Loucy (cell line): ENCODE results near the gene HOTAIR.

Experiments used
- H2AFZ ChIP-seq: fragments of 200-600 bp; sonication (generic); 2 replicates; pipeline ENCODE4 v1.6.0; 2016; ENCODE audit warnings: antibody characterized with exemption, mild to moderate bottlenecking, low read length, moderate library complexity
- H3F3A ChIP-seq: fragments of 200-600 bp; 2 replicates; pipeline ENCODE4 v1.6.0; 2016; ENCODE audit warnings: antibody characterized with exemption, low read depth, mild to moderate bottlenecking
- H3K27me3 ChIP-seq: fragments of 200-600 bp; sonication (generic); 2 replicates; pipeline ENCODE4 v1.6.1; 2014; ENCODE audit warnings: low read length, mild to moderate bottlenecking; ENCODE audit not compliant: insufficient read depth, poor library complexity, severe bottlenecking
- H3K36me3 ChIP-seq: fragments of 200-600 bp; sonication (generic); 2 replicates; pipeline ENCODE4 v1.6.1; 2016; ENCODE audit warnings: low read length; ENCODE audit not compliant: insufficient read depth
- H3K4me1 ChIP-seq: fragments of 200-600 bp; sonication (generic); 2 replicates; pipeline ENCODE4 v1.5.1; 2014; ENCODE audit warnings: low read length, mild to moderate bottlenecking; ENCODE audit not compliant: insufficient read depth, poor library complexity, severe bottlenecking
- H3K4me2 ChIP-seq: fragments of 200-600 bp; sonication (generic); 2 replicates; pipeline ENCODE4 v1.6.0; 2014; ENCODE audit warnings: antibody characterized with exemption, low read length, low read depth, mild to moderate bottlenecking; ENCODE audit not compliant: poor library complexity, severe bottlenecking
- H3K4me3 ChIP-seq: fragments of 200-600 bp; sonication (generic); 2 replicates; pipeline ENCODE4 v1.5.1; 2014; ENCODE audit warnings: low read length, mild to moderate bottlenecking, mixed read lengths; ENCODE audit not compliant: poor library complexity, severe bottlenecking
- H3K79me2 ChIP-seq: fragments of 200-600 bp; sonication (generic); 2 replicates; pipeline ENCODE4 v1.6.1; 2014; ENCODE audit warnings: low read length; ENCODE audit not compliant: insufficient read depth
- H3K9ac ChIP-seq: fragments of 200-600 bp; sonication (generic); 2 replicates; pipeline ENCODE4 v1.6.0; 2014; ENCODE audit warnings: mild to moderate bottlenecking, low read depth, low read length, moderate library complexity; ENCODE audit not compliant: poor library complexity, severe bottlenecking
- H3K9me2 ChIP-seq: fragments of 200-600 bp; sonication (generic); replicated peaks from 2 replicates; pipeline ENCODE4 v1.6.1; 2016; ENCODE audit warnings: low read depth, low read length, mixed read lengths
- H3K9me3 ChIP-seq: fragments of 200-600 bp; sonication (generic); 2 replicates; pipeline ENCODE4 v1.6.1; 2014; ENCODE audit warnings: mild to moderate bottlenecking, antibody characterized with exemption, low read length, low read depth; ENCODE audit not compliant: insufficient read depth
- H4K20me1 ChIP-seq: fragments of 200-600 bp; sonication (generic); 2 replicates; pipeline ENCODE4 v1.6.0; 2014; ENCODE audit warnings: antibody characterized with exemption, low read length, mild to moderate bottlenecking; ENCODE audit not compliant: insufficient read depth, poor library complexity, severe bottlenecking
- EZH2phosphoT487 ChIP-seq: fragments of 200-600 bp; IDR thresholded peaks from 2 replicates; pipeline ENCODE4 v1.6.1; 2018; ENCODE audit warnings: antibody characterized with exemption, mild to moderate bottlenecking, moderate library complexity, borderline replicate concordance
- TF ChIP-seq, protein P1 (sequence below): fragments of 200-600 bp; sonication (generic); conservative IDR thresholded peaks from 2 replicates; pipeline ENCODE4 v1.5.1; 2014; ENCODE audit warnings: mild to moderate bottlenecking, antibody characterized with exemption, low read length

The HOTAIR gene

DNA sequence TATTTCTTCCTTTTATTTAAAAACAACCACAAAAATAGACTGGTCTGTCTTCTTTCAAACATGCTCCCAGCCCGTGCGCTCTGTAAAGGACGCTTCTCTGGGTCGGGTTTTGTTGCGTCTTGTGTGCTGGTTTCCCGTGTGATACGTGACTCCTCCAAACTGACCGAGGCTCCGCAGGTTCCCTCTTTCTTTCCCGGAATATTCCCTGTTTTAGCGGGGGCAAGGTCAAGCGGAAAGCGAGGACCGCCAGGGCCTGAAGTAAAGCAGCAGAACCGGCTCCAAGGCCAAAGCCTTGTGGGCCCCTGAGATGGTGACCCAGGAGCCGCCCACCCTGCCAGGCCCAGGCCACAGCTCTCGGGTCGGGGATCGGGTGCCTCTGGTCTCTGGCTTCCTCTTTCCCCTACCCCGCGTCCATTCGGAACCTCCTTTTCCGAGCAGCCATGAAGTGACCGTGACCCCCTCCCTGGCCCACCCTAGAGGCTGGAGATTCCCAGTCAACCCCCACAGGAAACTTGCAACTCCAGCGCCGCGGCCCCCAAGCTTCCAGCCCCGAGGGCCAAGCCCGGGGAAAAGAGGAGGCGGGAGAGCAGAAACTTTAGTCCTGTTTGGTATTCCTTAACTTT lies 9.3 kb upstream of the HOTAIR start:
- Histone ChIP-seq H3K27me3 (no peaks in the 10 kb centered on the region), H3K9me3 (no peaks in the 10 kb centered on the region)

DNA sequence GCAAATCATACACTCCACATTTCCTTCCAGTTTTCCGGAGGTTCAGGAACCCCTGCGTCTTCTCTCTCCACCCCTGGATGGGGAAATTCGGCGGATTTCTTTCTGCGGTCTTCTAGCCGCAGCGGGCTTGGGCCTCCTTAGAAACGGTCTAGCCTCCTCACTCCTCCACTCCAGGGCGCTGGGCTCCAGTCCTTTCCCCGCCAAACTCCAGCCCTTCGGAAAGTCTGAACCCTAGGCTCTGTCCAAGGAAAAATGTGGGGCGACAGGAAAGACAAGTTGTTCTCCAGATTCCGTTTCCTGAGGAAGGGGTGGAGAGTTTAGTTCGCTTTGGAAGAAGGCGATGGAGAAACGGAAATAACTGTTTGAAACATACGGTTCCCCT lies 8.8 kb upstream of the HOTAIR start:
- no peaks in the 10 kb centered on the region for H3K9me2 ChIP-seq
- peaks cover 22% of the 10 kb centered on the region; the same call in 1 of the 2 replicates for H3K79me2 ChIP-seq
- H2AFZ ChIP-seq, result no peak overlapping the region
- no peaks in the 10 kb centered on the region for H3K9me3 ChIP-seq
- no peak overlapping the region for H3K4me3 ChIP-seq
- no peaks in the 10 kb centered on the region for H3K36me3 ChIP-seq
- no peak for TF ChIP-seq EZH2phosphoT487
- TF ChIP-seq, protein P1, sequence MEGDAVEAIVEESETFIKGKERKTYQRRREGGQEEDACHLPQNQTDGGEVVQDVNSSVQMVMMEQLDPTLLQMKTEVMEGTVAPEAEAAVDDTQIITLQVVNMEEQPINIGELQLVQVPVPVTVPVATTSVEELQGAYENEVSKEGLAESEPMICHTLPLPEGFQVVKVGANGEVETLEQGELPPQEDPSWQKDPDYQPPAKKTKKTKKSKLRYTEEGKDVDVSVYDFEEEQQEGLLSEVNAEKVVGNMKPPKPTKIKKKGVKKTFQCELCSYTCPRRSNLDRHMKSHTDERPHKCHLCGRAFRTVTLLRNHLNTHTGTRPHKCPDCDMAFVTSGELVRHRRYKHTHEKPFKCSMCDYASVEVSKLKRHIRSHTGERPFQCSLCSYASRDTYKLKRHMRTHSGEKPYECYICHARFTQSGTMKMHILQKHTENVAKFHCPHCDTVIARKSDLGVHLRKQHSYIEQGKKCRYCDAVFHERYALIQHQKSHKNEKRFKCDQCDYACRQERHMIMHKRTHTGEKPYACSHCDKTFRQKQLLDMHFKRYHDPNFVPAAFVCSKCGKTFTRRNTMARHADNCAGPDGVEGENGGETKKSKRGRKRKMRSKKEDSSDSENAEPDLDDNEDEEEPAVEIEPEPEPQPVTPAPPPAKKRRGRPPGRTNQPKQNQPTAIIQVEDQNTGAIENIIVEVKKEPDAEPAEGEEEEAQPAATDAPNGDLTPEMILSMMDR, result no peak
- H3K4me2 ChIP-seq, result no peak overlapping the region
- H3K27me3 ChIP-seq, result no peaks in the 10 kb centered on the region
- no peak overlapping the region for H3K9ac ChIP-seq
- H3K4me1 ChIP-seq, result peaks cover 43% of the 10 kb centered on the region
- H3F3A ChIP-seq, result no peaks in the 10 kb centered on the region
- no peaks in the 10 kb centered on the region for H4K20me1 ChIP-seq

More for the DNA sequence above, 9.3 kb upstream of the HOTAIR start:
- TF ChIP-seq EZH2phosphoT487, result no peak
- Histone ChIP-seq H3F3A (no peaks in the 10 kb centered on the region), H3K79me2 (peaks cover 24% of the 10 kb centered on the region; the same call in 1 of the 2 replicates), H3K9ac (peak overlapping the region; percentile 6), H4K20me1 (no peaks in the 10 kb centered on the region), H3K9me2 (no peaks in the 10 kb centered on the region), H3K4me2 (no peak overlapping the region), H3K36me3 (no peaks in the 10 kb centered on the region), H3K4me3 (no peak overlapping the region), H3K4me1 (peaks cover 46% of the 10 kb centered on the region), H2AFZ (0 out of 2 replicates have a peak overlapping the region, but pooled peaks have one; percentile 65)

DNA sequence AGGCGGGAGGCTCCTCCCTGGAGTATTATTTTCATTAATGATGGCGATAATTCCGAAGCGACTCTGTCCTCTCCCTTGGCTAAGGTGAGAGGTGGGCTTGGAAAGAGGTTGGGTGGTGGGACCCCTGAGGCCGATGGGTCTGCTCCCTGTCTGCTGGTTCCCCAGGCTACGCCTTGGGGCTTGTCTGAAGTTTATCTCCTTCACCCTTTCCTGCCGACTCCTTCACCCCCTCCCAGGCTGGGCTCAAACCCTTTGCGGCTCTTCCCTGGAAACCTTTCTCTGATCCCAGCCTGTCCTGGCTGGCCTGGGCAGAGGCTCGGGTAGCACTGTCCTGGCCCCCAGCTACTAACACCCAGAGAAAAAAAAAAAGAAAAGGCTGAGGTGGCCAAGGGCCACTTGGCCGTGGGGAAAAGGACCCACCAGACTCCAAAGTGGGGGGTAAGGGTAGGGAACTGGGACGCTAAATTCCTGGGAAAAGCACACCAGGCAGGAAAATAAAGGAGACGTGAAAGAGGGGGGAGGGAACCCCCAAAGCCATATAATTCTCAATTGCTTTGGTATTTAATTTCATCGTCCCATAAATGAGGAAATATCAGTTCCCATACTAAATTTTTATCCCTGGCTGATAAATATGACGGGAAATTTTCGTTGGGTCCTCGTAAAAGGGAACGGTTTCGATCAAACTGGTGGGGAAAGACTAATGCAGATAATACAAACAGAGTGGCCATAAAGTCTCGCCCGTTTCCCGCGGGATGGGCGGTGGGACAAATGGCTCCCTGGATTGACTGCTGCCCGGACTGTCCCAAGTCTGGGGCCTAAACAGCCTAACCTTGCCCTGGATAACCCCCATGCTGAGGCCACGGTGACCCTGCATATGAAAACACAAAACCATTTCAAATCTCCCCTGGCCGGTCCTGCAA lies 8.2 kb upstream of the HOTAIR start:
- peaks cover 37% of the 10 kb centered on the region for H3K4me1 ChIP-seq
- H3K4me2 ChIP-seq, result no peak overlapping the region

More for the DNA sequence above, 8.2 kb upstream of the HOTAIR start:
- Histone ChIP-seq H4K20me1 (no peaks in the 10 kb centered on the region), H3K27me3 (no peaks in the 10 kb centered on the region), H3K4me3 (no peak overlapping the region), H3K36me3 (no peaks in the 10 kb centered on the region), H2AFZ (no peak overlapping the region), H3K79me2 (peaks cover 17% of the 10 kb centered on the region; the same call in 1 of the 2 replicates), H3K9me3 (no peaks in the 10 kb centered on the region), H3K9ac (no peak overlapping the region), H3F3A (no peaks in the 10 kb centered on the region), H3K9me2 (no peaks in the 10 kb centered on the region)
- TF ChIP-seq, protein P1, result no peak
- TF ChIP-seq EZH2phosphoT487, result no peak
